ENCODE data around the gene NFE2L1. TPM values are rescaled to one million over a fixed set of nuclear protein-coding genes. Genes with fewer than 3 reads are reported as not detected.
"Not testable (repeated sequence)": the region's sequence is repeated elsewhere in the genome, so short reads cannot be mapped to it uniquely, and the experiment has no call there.

Gene NFE2L1, protein sequence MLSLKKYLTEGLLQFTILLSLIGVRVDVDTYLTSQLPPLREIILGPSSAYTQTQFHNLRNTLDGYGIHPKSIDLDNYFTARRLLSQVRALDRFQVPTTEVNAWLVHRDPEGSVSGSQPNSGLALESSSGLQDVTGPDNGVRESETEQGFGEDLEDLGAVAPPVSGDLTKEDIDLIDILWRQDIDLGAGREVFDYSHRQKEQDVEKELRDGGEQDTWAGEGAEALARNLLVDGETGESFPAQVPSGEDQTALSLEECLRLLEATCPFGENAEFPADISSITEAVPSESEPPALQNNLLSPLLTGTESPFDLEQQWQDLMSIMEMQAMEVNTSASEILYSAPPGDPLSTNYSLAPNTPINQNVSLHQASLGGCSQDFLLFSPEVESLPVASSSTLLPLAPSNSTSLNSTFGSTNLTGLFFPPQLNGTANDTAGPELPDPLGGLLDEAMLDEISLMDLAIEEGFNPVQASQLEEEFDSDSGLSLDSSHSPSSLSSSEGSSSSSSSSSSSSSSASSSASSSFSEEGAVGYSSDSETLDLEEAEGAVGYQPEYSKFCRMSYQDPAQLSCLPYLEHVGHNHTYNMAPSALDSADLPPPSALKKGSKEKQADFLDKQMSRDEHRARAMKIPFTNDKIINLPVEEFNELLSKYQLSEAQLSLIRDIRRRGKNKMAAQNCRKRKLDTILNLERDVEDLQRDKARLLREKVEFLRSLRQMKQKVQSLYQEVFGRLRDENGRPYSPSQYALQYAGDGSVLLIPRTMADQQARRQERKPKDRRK
- total RNA-seq = 1,000 to 10,000 TPM in 2 of 4 donors, 100 to 1,000 TPM in 2; 622 to 1,180 (median 1,000) TPM

DNA sequence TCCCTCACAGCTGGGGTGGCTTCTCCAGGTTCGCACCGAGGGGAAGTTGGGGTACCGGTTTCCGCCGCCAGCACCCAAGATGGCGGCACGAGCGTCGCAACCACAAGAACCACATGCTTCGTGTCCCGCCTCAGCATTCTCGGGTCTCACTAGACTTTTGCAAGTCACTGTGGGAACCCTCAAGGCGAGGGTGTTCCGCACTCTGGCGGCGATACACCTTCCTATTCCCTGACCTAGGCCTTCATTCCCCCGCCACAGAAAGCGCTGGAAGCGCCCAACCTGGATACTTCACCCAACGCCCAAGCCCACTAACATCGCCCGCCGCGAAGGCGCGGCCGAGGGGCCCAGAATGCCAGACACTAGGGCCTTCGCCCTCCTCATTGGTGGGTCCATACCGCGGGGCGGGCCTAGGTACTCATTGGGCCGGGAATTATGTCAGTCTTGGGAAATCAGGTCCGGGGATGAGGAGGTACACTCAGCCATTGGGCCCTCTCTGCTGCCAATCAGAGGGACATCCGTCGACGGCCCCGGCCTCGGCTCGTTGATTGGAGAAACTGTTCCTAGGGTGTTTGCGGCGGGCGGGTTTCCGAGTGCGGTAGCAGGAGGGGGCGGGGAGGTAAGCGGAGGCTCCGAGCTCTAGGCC lies at the start of gene NFE2L1:
NFE2L1 (plus strand) TSS at position 619 of the 643 bp plus-strand sequence. CDS start 2,760 bp downstream, outside the sequence.
- Histone ChIP-seq H3K27me3 (no peaks in the 10 kb centered on the region), H3K9me3 (no peaks in the 10 kb centered on the region), H3K4me1 (peaks cover 49 to 59% of the 10 kb centered on the region in 2 donors), H3K36me3 (peaks cover 0 to 18% of the 10 kb centered on the region in 2 donors), H3K4me3 (peak within 1 kb of the TSS; percentile 73 to 93 (median 84)), H3K27ac (peak within 1 kb of the TSS; percentile 96 to 99 (median 97))
- DNase-seq = peak; percentile 100
- peak; percentile 84 to 92 for TF ChIP-seq POLR2A (IDR thresholded peaks at IDR 0.05)
- TF ChIP-seq, protein P1, sequence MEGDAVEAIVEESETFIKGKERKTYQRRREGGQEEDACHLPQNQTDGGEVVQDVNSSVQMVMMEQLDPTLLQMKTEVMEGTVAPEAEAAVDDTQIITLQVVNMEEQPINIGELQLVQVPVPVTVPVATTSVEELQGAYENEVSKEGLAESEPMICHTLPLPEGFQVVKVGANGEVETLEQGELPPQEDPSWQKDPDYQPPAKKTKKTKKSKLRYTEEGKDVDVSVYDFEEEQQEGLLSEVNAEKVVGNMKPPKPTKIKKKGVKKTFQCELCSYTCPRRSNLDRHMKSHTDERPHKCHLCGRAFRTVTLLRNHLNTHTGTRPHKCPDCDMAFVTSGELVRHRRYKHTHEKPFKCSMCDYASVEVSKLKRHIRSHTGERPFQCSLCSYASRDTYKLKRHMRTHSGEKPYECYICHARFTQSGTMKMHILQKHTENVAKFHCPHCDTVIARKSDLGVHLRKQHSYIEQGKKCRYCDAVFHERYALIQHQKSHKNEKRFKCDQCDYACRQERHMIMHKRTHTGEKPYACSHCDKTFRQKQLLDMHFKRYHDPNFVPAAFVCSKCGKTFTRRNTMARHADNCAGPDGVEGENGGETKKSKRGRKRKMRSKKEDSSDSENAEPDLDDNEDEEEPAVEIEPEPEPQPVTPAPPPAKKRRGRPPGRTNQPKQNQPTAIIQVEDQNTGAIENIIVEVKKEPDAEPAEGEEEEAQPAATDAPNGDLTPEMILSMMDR (IDR thresholded peaks at IDR 0.05 in 4 of 5, conservative IDR thresholded peaks at IDR 0.05 in 1 of 5) = no peak
- intact Hi-C loops (cut with DNase I; ENCODE audit: low total_unique reads) (no loop called here), in situ Hi-C loops (cut with MboI; ENCODE audit: low sequenced_read_pairs in 4 of 4) (no loop called here)
- peak; percentile 55 to 56 for ATAC-seq

DNA sequence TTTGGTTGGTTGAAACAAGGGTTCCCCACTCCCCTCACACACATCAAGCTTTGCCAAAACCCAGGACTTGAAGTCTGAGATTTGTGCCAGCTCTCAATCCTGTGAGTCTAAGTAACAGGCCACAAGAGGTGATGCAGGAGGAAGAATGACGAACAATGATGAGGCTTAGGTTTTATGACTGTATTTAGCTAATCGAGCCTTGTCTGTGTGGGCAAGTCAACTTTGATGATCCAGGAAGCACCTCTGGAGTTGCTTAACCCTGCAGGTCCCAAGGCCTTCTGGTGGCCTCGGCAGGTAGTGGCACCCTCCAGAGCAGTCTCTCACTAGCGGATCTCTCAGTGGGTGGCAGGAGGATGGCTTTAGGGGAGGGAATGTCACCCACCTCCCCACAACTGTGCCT lies 48.6 kb upstream of the NFE2L1 start:
- ATAC-seq (no peak), DNase-seq (no peak)
- Histone ChIP-seq H3K4me3 (no peak overlapping the region), H3K36me3 (no peaks in the 10 kb centered on the region), H3K27ac (no peak overlapping the region), H3K9me3 (no peaks in the 10 kb centered on the region), H3K27me3 (peaks cover 0 to 2% (median 0%) of the 10 kb centered on the region in 3 donors), H3K4me1 (peaks cover 0 to 8% of the 10 kb centered on the region in 2 donors)
- intact Hi-C loops (cut with DNase I; ENCODE audit: low total_unique reads) (no loop called here), in situ Hi-C loops (cut with MboI; ENCODE audit: low sequenced_read_pairs in 4 of 4) (no loop called here)
- no peak for TF ChIP-seq POLR2A (IDR thresholded peaks at IDR 0.05)
- TF ChIP-seq, protein P1 (IDR thresholded peaks at IDR 0.05 in 4 of 5, conservative IDR thresholded peaks at IDR 0.05 in 1 of 5) = no peak

DNA sequence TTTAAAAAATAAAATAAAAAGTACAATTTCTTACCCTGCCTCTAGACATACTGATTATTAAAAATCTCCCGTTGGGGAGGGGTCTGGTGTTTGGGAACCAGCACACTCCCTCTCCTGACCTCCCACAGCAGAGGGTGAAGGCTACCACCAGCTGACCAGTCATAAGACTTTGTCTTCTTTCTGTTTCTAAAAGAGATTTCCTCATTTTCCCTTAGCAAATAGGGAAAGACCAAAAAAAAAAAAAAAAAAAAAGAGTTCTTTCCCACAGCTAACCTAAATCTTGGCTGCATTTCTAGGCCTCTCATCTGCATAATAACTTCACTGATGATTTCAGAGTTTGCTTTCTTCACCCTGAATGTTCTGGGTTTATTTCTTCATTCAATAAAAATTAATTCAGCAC lies 47.0 kb upstream of the NFE2L1 start:
- no peak for DNase-seq

DNA sequence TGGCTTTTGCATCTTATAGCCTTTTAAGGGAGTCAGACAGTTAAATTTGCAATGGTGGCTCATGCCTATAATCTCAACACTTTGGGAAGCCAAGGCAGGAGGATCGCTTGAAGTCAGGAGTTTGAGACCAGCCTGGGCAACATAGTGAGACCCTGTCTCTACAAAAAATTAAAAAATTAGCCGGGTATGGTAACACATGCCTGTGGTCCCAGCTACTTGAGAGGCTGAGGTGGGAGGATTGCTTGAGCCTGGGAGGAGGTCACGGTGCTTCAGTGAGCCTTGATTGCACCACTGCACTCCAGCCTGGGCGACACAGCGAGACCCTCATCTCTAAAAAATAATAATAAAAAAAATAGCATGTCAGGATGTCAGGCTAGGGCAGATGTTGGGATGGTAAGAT lies 46.5 kb upstream of the NFE2L1 start:
- H3K4me3 ChIP-seq; H3K27me3 ChIP-seq; H3K9me3 ChIP-seq; H3K27ac ChIP-seq; H3K4me1 ChIP-seq; in situ Hi-C loops (cut with MboI; ENCODE audit: low sequenced_read_pairs in 4 of 4); H3K36me3 ChIP-seq; DNase-seq; ATAC-seq; intact Hi-C loops (cut with DNase I; ENCODE audit: low total_unique reads): not testable (repeated sequence)

More for the DNA sequence above, 47.0 kb upstream of the NFE2L1 start:
- no peak for ATAC-seq
- TF ChIP-seq, protein P1 (IDR thresholded peaks at IDR 0.05 in 4 of 5, conservative IDR thresholded peaks at IDR 0.05 in 1 of 5) = no peak
- intact Hi-C loops (cut with DNase I; ENCODE audit: low total_unique reads) = no loop called here
- H3K27ac ChIP-seq = no peak overlapping the region
- no peak overlapping the region for H3K4me3 ChIP-seq
- H3K4me1 ChIP-seq = peaks cover 0 to 8% of the 10 kb centered on the region in 2 donors
- no peaks in the 10 kb centered on the region for H3K36me3 ChIP-seq
- peaks cover 0 to 2% (median 0%) of the 10 kb centered on the region in 3 donors for H3K27me3 ChIP-seq
- in situ Hi-C loops (cut with MboI; ENCODE audit: low sequenced_read_pairs in 4 of 4) = no loop called here
- no peaks in the 10 kb centered on the region for H3K9me3 ChIP-seq
